ENCODE results near the gene ISG20.

- TF ChIP-seq, protein P1, sequence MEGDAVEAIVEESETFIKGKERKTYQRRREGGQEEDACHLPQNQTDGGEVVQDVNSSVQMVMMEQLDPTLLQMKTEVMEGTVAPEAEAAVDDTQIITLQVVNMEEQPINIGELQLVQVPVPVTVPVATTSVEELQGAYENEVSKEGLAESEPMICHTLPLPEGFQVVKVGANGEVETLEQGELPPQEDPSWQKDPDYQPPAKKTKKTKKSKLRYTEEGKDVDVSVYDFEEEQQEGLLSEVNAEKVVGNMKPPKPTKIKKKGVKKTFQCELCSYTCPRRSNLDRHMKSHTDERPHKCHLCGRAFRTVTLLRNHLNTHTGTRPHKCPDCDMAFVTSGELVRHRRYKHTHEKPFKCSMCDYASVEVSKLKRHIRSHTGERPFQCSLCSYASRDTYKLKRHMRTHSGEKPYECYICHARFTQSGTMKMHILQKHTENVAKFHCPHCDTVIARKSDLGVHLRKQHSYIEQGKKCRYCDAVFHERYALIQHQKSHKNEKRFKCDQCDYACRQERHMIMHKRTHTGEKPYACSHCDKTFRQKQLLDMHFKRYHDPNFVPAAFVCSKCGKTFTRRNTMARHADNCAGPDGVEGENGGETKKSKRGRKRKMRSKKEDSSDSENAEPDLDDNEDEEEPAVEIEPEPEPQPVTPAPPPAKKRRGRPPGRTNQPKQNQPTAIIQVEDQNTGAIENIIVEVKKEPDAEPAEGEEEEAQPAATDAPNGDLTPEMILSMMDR (IDR thresholded peaks at IDR 0.05) = no peak
- TF ChIP-seq ZFX (IDR thresholded peaks at IDR 0.05; ENCODE audit: borderline replicate concordance) = no peak
Measured at GRCh38 chr15:88680241-88681001, 41.6 kb downstream of the ISG20 start.

All from 22Rv1 (cell line).